HEK293 (cell line): Measurements from ENCODE around the gene DNAJB1.

Source experiments
- CTCF ChIA-PET: fragments of 350-600 bp; formaldehyde crosslinking; extraction: SDS; loops from one replicate; lab custom pipeline; 2021; ENCODE audit warnings: antibody characterized with exemption; lab: Yijun Ruan, JAX
- POLR2A ChIA-PET: fragments of 300-600 bp; formaldehyde crosslinking; extraction: SDS; loops from one replicate; lab custom pipeline; 2020; ENCODE audit warnings: antibody characterized with exemption, inconsistent platforms; lab: Yijun Ruan, JAX
- H3K27ac ChIP-seq: fragments of 200-500 bp; sonication (Bioruptor generic); 2 replicates; pipeline ENCODE4 v1.5.1; 2014; ENCODE audit warnings: low read depth, low read length, control low read depth, inconsistent platforms; ENCODE audit errors: extremely low read depth
- H3K36me3 ChIP-seq, 2 experiments: fragments of 200-500 bp in 1 of 2; sonication (Bioruptor generic) in 1 of 2; 1 replicate in 1 of 2; 2 replicates in 1 of 2; pipeline ENCODE4 v1.5.1; 2014 to 2017; ENCODE audit warnings: inconsistent platforms in 2 of 2, low read length in 2 of 2; ENCODE audit not compliant: control insufficient read depth in 2 of 2, insufficient read depth in 1 of 2
- H3K4me1 ChIP-seq: fragments of 200-500 bp; sonication (Bioruptor generic); 2 replicates; pipeline ENCODE4 v1.5.1; 2014; ENCODE audit warnings: mild to moderate bottlenecking, low read length, inconsistent platforms; ENCODE audit not compliant: control insufficient read depth, insufficient read depth
- H3K4me3 ChIP-seq: 2 replicates; pipeline ENCODE4 v1.5.1; 2011; ENCODE audit warnings: low read depth, mild to moderate bottlenecking, control low read depth, low read length, moderate library complexity
- H3K9me3 ChIP-seq: fragments of 200-500 bp; sonication (Bioruptor generic); 2 replicates; pipeline ENCODE4 v1.5.1; 2014; ENCODE audit warnings: low read depth, low read length, inconsistent platforms; ENCODE audit not compliant: control insufficient read depth, insufficient read depth
- EGR2 ChIP-seq: fragments of 450-650 bp; formaldehyde crosslinking; IDR thresholded peaks from 2 replicates; pipeline ENCODE4 v1.5.1; 2016; ENCODE audit warnings: low read depth, missing biosample characterization, missing genetic modification characterization
- GLI4 ChIP-seq: fragments of 450-650 bp; formaldehyde crosslinking; IDR thresholded peaks from 2 replicates; pipeline ENCODE4 v1.5.1; 2016; ENCODE audit warnings: missing biosample characterization, missing genetic modification characterization
- GLIS2 ChIP-seq: fragments of 450-650 bp; formaldehyde crosslinking; IDR thresholded peaks from 2 replicates; pipeline ENCODE4 v1.5.1; 2016; ENCODE audit warnings: missing biosample characterization, missing genetic modification characterization
- HOXA7 ChIP-seq: sonication (generic); formaldehyde crosslinking; IDR thresholded peaks from 2 replicates; pipeline ENCODE4 v1.8.1; 2022; ENCODE audit warnings: missing genetic modification reagents, borderline replicate concordance
- KLF1 ChIP-seq: fragments of 450-650 bp; formaldehyde crosslinking; IDR thresholded peaks from 2 replicates; pipeline ENCODE4 v1.5.1; 2016; ENCODE audit warnings: missing biosample characterization, missing genetic modification characterization
- PATZ1 ChIP-seq: fragments of 450-650 bp; formaldehyde crosslinking; IDR thresholded peaks from 2 replicates; pipeline ENCODE4 v1.5.1; 2016; ENCODE audit warnings: missing biosample characterization, missing genetic modification characterization
- SP7 ChIP-seq: fragments of 450-650 bp; formaldehyde crosslinking; IDR thresholded peaks from 2 replicates; pipeline ENCODE4 v1.5.1; 2016; ENCODE audit warnings: missing biosample characterization, missing genetic modification characterization
- ZBTB17 ChIP-seq: fragments of 450-650 bp; formaldehyde crosslinking; IDR thresholded peaks from 2 replicates; pipeline ENCODE4 v1.5.1; 2016; ENCODE audit warnings: missing biosample characterization, missing genetic modification characterization
- ZBTB48 ChIP-seq: fragments of 450-650 bp; formaldehyde crosslinking; IDR thresholded peaks from 2 replicates; pipeline ENCODE4 v1.5.1; 2016; ENCODE audit warnings: missing biosample characterization, missing genetic modification characterization
- ZBTB7A ChIP-seq: fragments of 450-650 bp; formaldehyde crosslinking; IDR thresholded peaks from 2 replicates; pipeline ENCODE4 v1.5.1; 2016; ENCODE audit warnings: low read depth, missing biosample characterization, missing genetic modification characterization
- ZIC2 ChIP-seq: fragments of 450-650 bp; formaldehyde crosslinking; IDR thresholded peaks from 2 replicates; pipeline ENCODE4 v1.5.1; 2016; ENCODE audit warnings: missing biosample characterization, missing genetic modification characterization
- ZNF2 ChIP-seq: fragments of 450-650 bp; formaldehyde crosslinking; IDR thresholded peaks from 2 replicates; pipeline ENCODE4 v1.5.1; 2016; ENCODE audit warnings: missing biosample characterization, missing genetic modification characterization
- ZNF350 ChIP-seq: fragments of 450-650 bp; formaldehyde crosslinking; IDR thresholded peaks from 2 replicates; pipeline ENCODE4 v1.5.0; 2017; ENCODE audit warnings: missing biosample characterization, mild to moderate bottlenecking, missing genetic modification characterization
- ZNF514 ChIP-seq: fragments of 450-650 bp; formaldehyde crosslinking; IDR thresholded peaks from 2 replicates; pipeline ENCODE4 v1.5.1; 2016; ENCODE audit warnings: missing biosample characterization, missing genetic modification characterization
- ZNF548 ChIP-seq: fragments of 450-650 bp; formaldehyde crosslinking; IDR thresholded peaks from 2 replicates; pipeline ENCODE4 v1.5.1; 2016; ENCODE audit warnings: missing biosample characterization, missing genetic modification characterization
- ZNF558 ChIP-seq: fragments of 450-650 bp; formaldehyde crosslinking; IDR thresholded peaks from 2 replicates; pipeline ENCODE4 v1.5.1; 2016; ENCODE audit warnings: missing biosample characterization, missing genetic modification characterization
- ZNF654 ChIP-seq: fragments of 450-650 bp; formaldehyde crosslinking; IDR thresholded peaks from 2 replicates; pipeline ENCODE4 v1.5.1; 2016; ENCODE audit warnings: low read depth, missing biosample characterization, missing genetic modification characterization
- ZNF660 ChIP-seq: fragments of 450-650 bp; IDR thresholded peaks from 2 replicates; pipeline ENCODE4 v1.5.1; 2018; ENCODE audit warnings: missing biosample characterization, mild to moderate bottlenecking, missing genetic modification characterization
- ZNF664 ChIP-seq: fragments of 450-650 bp; formaldehyde crosslinking; IDR thresholded peaks from 2 replicates; pipeline ENCODE4 v1.5.1; 2016; ENCODE audit warnings: missing biosample characterization, missing genetic modification characterization
- ZNF76 ChIP-seq: fragments of 450-650 bp; formaldehyde crosslinking; IDR thresholded peaks from 2 replicates; pipeline ENCODE4; 2016; ENCODE audit warnings: low read depth, missing biosample characterization, missing genetic modification characterization, borderline replicate concordance
- TF ChIP-seq, protein P1 (sequence below): fragments of 450-650 bp; formaldehyde crosslinking; IDR thresholded peaks from 2 replicates; pipeline ENCODE4 v1.5.1; 2016; ENCODE audit warnings: missing biosample characterization, missing genetic modification characterization
- TF ChIP-seq, protein P2 (sequence below): fragments of 450-650 bp; formaldehyde crosslinking; IDR thresholded peaks from 2 replicates; pipeline ENCODE4 v1.5.1; 2016; ENCODE audit warnings: missing biosample characterization, missing genetic modification characterization

Gene DNAJB1

GRCh38 chr19:14482172-14482941, 35.8 kb downstream of the DNAJB1 start:
- no peaks in the 10 kb centered on the region for H3K9me3 ChIP-seq
- CTCF ChIA-PET, result interaction anchor here (0.7 to 2.4 kb wide), 4 partner anchors 10 to 433 kb away, joined by 3 to 9 read pairs (median 6); no protein-coding TSS in a partner anchor
- TF ChIP-seq ZNF76 (tag by site-specific recombination) (peak; percentile 90), ZIC2 (tag by site-specific recombination) (peak; percentile 14; the same call in 1 of the 2 replicates), ZNF664 (tag by site-specific recombination) (no peak), ZBTB17 (tag by site-specific recombination) (peak; percentile 51; the same call in 1 of the 2 replicates)
- TF ChIP-seq, all 188 proteins: peak for 3
- Histone ChIP-seq H3K36me3 (peaks cover 4 to 45% of the 10 kb centered on the region in 2 experiments; a peak in 2 of 3 replicates), H3K27ac (0 out of 2 replicates have a peak overlapping the region, but pooled peaks have one; percentile 9), H3K4me3 (no peak overlapping the region), H3K4me1 (no peaks in the 10 kb centered on the region; the same call in 1 of the 2 replicates)
- POLR2A ChIA-PET, result interaction anchor here (1.6 kb wide), 1 partner anchor 36 kb away, joined by 4 read pairs; the partner anchor contains the start of gene DNAJB1

- H3K36me3 ChIP-seq, result peaks cover 4 to 40% of the 10 kb centered on the region in 2 experiments; a peak in 2 of 3 replicates
- CTCF ChIA-PET, result interaction anchor here (0.6 to 3.2 kb wide), 25 partner anchors 8 to 344 kb away, joined by 3 to 23 read pairs (median 3); partner anchors contain the start of genes ASF1B, DDX39A and GIPC1
- no peaks in the 10 kb centered on the region; the same call in 1 of the 2 replicates for H3K4me1 ChIP-seq
- no peaks in the 10 kb centered on the region for H3K9me3 ChIP-seq
- TF ChIP-seq EGR2 (tag by site-specific recombination), result 0 out of 2 replicates have a peak, but pooled peaks have one; percentile 11
- no peak for TF ChIP-seq ZNF548 (tag by site-specific recombination)
- TF ChIP-seq ZBTB7A, result no peak
- POLR2A ChIA-PET, result interaction anchor here (1.0 kb wide), 1 partner anchor 37 kb away, joined by 3 read pairs; the partner anchor contains the start of gene DNAJB1
- no peak overlapping the region for H3K27ac ChIP-seq
- no peak overlapping the region for H3K4me3 ChIP-seq
Measured at GRCh38 chr19:14480700-14481079, 37.5 kb downstream of the DNAJB1 start.

GRCh38 chr19:14479975-14480699, 38.1 kb downstream of the DNAJB1 start:
- Histone ChIP-seq H3K36me3 (peaks cover 1 to 40% of the 10 kb centered on the region in 2 experiments; a peak in 2 of 3 replicates), H3K27ac (no peak overlapping the region), H3K4me1 (no peaks in the 10 kb centered on the region; the same call in 1 of the 2 replicates), H3K4me3 (no peak overlapping the region), H3K9me3 (no peaks in the 10 kb centered on the region)
- POLR2A ChIA-PET, result interaction anchor here (1.0 kb wide), 1 partner anchor 38 kb away, joined by 3 read pairs; the partner anchor contains the start of gene DNAJB1
- CTCF ChIA-PET, result interaction anchor here (0.6 to 3.2 kb wide), 31 partner anchors 8 to 769 kb away, joined by 3 to 23 read pairs (median 3); partner anchors contain the start of genes ASF1B, DDX39A and GIPC1
- TF ChIP-seq GLI4, result no peak
- TF ChIP-seq SP7 (tag by site-specific recombination), result 0 out of 2 replicates have a peak, but pooled peaks have one; percentile 43
- TF ChIP-seq, protein P1, sequence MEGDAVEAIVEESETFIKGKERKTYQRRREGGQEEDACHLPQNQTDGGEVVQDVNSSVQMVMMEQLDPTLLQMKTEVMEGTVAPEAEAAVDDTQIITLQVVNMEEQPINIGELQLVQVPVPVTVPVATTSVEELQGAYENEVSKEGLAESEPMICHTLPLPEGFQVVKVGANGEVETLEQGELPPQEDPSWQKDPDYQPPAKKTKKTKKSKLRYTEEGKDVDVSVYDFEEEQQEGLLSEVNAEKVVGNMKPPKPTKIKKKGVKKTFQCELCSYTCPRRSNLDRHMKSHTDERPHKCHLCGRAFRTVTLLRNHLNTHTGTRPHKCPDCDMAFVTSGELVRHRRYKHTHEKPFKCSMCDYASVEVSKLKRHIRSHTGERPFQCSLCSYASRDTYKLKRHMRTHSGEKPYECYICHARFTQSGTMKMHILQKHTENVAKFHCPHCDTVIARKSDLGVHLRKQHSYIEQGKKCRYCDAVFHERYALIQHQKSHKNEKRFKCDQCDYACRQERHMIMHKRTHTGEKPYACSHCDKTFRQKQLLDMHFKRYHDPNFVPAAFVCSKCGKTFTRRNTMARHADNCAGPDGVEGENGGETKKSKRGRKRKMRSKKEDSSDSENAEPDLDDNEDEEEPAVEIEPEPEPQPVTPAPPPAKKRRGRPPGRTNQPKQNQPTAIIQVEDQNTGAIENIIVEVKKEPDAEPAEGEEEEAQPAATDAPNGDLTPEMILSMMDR, result peak; percentile 96
- TF ChIP-seq GLIS2 (tag by site-specific recombination), result peak; percentile 50; the same call in 1 of the 2 replicates
- TF ChIP-seq KLF1 (tag by site-specific recombination), result peak; percentile 44
- TF ChIP-seq ZBTB48 (tag by site-specific recombination), result peak; percentile 66
- TF ChIP-seq ZNF654, result peak; percentile 35
- TF ChIP-seq PATZ1 (tag by site-specific recombination), result peak; percentile 67
- no peak for TF ChIP-seq ZNF350 (tag by site-specific recombination)
- TF ChIP-seq, protein P2, sequence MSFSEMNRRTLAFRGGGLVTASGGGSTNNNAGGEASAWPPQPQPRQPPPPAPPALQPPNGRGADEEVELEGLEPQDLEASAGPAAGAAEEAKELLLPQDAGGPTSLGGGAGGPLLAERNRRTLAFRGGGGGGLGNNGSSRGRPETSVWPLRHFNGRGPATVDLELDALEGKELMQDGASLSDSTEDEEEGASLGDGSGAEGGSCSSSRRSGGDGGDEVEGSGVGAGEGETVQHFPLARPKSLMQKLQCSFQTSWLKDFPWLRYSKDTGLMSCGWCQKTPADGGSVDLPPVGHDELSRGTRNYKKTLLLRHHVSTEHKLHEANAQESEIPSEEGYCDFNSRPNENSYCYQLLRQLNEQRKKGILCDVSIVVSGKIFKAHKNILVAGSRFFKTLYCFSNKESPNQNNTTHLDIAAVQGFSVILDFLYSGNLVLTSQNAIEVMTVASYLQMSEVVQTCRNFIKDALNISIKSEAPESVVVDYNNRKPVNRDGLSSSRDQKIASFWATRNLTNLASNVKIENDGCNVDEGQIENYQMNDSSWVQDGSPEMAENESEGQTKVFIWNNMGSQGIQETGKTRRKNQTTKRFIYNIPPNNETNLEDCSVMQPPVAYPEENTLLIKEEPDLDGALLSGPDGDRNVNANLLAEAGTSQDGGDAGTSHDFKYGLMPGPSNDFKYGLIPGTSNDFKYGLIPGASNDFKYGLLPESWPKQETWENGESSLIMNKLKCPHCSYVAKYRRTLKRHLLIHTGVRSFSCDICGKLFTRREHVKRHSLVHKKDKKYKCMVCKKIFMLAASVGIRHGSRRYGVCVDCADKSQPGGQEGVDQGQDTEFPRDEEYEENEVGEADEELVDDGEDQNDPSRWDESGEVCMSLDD (tag by site-specific recombination), result peak; percentile 90
- 0 out of 2 replicates have a peak, but pooled peaks have one; percentile 41 for TF ChIP-seq ZNF2 (tag by site-specific recombination)
- TF ChIP-seq ZNF558 (tag by site-specific recombination), result no peak
- TF ChIP-seq ZNF660 (tag by site-specific recombination), result peak; percentile 49; the same call in 1 of the 2 replicates
- TF ChIP-seq ZNF514 (tag by site-specific recombination), result no peak
- no peak for TF ChIP-seq HOXA7 (CRISPR knock-in tag)
